MM.1S (cell line): ENCODE measurements around the gene ANKRD66.

Experiments
- EZH2 ChIP-seq: fragments of 300-600 bp; sonication (generic); optimal IDR thresholded peaks from 2 replicates; pipeline ENCODE3; 2017; ENCODE audit warnings: low read depth, mild to moderate bottlenecking, antibody characterized with exemption, low read length, mixed read lengths
- TF ChIP-seq, protein P1 (sequence below): fragments of 300-600 bp; sonication (generic); IDR thresholded peaks from 2 replicates; pipeline ENCODE4 v1.5.1; 2016; ENCODE audit warnings: antibody characterized with exemption, low read length, mixed read lengths

DNA sequence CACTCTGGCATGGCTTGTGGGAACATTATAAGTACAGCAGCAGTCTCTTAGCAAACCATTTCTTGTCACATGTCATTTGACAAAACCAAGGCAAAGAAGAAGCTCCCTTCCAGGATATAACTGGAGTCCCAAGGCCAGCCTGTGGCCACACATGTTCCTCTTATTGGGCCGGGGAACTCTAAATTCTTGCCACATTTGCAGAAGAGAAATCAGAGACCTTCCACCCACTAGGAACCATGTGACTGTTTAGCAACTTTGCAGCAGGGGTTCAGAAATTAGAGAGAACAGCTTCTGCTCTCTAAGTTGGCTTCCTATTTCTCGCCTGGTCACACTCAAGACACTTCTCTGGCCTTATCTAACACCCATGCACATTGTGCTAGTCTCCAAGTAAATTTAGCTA lies 26.0 kb downstream of the ANKRD66 start:
- TF ChIP-seq, protein P1, sequence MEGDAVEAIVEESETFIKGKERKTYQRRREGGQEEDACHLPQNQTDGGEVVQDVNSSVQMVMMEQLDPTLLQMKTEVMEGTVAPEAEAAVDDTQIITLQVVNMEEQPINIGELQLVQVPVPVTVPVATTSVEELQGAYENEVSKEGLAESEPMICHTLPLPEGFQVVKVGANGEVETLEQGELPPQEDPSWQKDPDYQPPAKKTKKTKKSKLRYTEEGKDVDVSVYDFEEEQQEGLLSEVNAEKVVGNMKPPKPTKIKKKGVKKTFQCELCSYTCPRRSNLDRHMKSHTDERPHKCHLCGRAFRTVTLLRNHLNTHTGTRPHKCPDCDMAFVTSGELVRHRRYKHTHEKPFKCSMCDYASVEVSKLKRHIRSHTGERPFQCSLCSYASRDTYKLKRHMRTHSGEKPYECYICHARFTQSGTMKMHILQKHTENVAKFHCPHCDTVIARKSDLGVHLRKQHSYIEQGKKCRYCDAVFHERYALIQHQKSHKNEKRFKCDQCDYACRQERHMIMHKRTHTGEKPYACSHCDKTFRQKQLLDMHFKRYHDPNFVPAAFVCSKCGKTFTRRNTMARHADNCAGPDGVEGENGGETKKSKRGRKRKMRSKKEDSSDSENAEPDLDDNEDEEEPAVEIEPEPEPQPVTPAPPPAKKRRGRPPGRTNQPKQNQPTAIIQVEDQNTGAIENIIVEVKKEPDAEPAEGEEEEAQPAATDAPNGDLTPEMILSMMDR: no peak
- no peak for TF ChIP-seq EZH2
